HG02610 (cell line): Measurements from ENCODE around the gene SP9.
A peak's percentile ranks its signal among the peaks of the same experiment; 100 is the strongest.

Experiments used
- ATAC-seq: cut with Tn5 transposase; IDR thresholded peaks from one replicate; pipeline ENCODE4 v1.9.1; 2021; ENCODE audit warnings: mild to moderate bottlenecking, moderate library complexity; ENCODE audit not compliant: unreplicated experiment

The SP9 gene

GRCh38 chr2:174333372-174334277 is 1.1 kb upstream of the SP9 start:
- ATAC-seq, result no peak

DNA sequence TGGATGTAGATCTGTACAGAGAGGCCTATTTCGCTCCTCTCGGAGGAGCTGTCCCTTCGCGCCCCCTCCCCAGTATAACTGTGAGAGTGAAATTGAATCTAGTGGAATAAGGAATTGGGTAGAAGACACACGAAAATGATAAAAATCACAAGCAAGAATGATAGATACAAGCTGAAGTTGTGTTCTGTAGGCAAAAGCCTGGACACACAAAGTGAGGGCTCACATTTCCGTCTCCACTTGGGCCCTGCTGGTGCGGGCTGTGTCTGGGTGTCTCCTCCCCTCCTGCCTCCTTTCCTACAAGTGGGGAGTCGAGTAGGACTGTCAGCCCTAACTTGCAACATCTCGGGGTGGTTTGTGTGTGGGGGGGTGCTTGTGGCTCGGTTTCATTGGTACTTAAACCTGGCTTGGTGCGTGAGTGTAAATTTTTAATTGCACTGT is 457 bp upstream of the SP9 start:
- ATAC-seq, result no peak

GRCh38 chr2:174335254-174335987 is 667 bp downstream of the SP9 start:
- ATAC-seq, result no peak

GRCh38 chr2:174335988-174336500 is 1.3 kb downstream of the SP9 start:
- no peak for ATAC-seq

GRCh38 chr2:174336501-174337336 is 2.0 kb downstream of the SP9 start:
- no peak for ATAC-seq

DNA sequence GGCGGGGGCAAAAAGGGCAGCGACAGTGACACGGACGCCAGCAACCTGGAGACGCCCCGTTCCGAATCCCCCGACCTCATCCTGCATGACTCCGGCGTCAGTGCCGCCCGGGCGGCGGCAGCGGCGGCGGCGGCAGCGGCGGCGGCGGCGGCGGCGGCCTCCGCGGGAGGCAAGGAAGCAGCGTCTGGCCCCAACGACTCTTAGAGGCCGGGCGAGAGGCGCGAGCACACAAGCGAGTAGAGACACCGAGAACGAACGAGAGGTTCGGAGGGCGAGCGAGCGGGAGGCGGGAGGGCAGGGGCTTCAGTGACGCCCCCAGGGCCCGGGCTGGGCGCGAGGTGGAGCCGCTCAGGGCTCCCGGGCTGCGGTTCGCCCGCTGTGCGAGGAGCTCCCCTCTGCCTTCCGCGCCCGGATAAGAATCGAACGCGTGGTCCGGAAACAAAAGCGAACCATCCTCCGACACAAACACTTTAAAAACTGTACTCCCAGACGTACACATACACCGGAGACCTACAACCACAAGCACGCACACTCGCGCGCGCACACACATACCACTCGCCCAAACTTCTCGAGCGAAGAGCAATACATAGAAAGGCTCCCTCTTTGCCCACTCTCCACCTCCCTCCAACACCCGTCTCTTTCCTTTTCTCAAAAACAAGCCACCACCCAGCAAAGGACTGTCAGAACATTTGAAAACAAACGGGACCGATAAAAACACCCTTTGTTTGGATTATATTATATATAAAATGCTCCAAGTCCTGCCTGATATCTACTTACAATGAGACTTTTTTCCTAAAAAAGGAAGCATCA is 2.8 kb downstream of the SP9 start:
- ATAC-seq, result no peak

DNA sequence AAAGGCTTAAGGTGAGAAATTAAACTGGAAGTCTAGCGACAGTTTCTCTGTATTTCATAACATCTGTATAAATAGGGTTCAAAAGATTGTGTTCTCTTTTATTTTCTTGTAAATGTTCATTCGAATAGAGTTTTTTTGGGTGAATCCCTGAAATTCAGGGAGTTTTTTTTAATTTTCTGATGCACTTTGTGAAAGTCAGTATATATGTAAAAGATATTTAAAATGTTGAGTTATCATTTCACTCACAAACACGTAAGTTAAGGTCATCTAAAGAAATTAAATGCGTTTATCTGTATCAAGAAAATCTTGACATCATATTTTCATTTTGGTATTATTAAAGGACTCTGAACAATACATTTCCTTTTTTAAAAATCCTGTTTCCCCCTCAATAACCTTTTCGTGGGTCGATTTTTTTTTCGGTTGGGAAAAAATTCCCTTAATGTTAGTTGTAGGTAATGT is 3.4 kb downstream of the SP9 start:
- ATAC-seq, result no peak

- no peak for ATAC-seq
Observed at GRCh38 chr2:174338671-174339560, 4.2 kb downstream of the SP9 start.

DNA sequence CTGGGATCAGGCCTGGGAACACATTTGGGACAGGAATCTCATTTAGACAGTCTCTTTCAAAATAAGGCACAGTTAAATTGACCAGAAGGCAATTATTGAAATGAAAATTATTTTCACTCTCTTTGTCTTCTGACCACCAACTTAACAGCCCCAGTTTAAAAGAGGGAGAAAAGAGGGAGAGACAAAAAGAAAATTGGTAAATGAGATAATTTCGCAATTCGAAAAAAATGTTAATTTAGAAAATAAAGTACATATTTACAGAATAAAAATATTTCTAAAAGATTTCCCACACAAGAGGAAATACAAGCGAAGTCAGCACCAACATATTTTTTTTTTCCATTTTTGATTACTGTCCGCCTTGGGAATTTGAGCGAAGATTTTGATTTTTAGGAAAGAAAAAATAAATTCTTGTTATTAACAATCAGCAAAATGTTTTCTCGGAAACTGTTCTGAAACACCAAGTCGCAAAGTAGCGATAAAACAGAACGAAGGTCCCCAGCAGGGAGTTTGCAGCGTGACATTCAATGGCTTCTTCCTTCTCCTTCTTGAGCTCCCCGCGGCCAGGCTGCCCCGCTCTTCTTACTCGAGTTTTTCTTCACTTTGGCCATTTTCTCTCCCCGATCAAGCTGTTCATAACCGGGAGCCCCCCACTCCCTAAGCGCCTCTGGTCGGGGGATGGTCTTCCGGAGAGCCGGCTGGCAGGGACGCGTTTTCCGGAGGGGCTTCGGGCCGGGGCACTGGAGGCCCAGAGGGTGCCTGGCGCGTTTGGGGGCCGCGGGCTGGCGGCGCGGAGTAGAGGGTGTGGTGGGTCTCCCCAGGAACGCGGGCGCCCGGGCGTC is 5.0 kb downstream of the SP9 start:
- no peak for ATAC-seq

- ATAC-seq, result no peak
Observed at GRCh38 chr2:174340400-174341292, 5.9 kb downstream of the SP9 start.

- peak; percentile 59 for ATAC-seq
Observed at GRCh38 chr2:174341293-174341994, 6.7 kb downstream of the SP9 start.

GRCh38 chr2:174341995-174342685 is 7.4 kb downstream of the SP9 start:
- ATAC-seq, result no peak

DNA sequence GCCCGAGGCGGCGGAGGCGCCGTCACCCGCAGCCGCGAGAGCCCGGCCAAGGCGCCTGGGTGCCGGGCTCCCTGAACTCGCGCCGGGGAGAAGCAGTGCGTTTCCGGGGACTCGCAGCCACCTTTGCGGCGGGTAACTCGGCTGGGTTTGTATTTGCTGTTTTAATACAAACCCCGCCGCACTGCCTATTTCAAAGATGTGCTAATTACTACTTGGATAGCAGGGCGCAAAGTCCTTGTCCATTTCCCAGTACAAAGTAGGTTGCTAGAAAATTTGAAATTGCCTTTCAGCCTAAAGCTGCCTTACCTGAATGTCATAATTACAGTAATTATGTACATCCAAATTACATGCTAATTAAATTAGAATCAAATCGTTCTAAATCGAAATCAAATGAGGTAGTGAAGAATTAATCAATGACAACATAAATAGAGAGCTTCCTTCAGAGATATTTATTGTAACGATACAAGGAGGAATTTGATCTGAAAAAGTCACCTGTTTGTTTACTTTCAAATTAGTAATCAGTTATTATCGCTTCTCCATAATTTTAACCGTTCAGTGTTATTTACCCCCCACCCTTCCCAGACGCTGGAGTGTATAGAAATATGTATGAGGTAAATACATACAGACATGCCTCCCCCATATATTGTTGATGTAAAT is 8.1 kb downstream of the SP9 start:
- ATAC-seq, result no peak

DNA sequence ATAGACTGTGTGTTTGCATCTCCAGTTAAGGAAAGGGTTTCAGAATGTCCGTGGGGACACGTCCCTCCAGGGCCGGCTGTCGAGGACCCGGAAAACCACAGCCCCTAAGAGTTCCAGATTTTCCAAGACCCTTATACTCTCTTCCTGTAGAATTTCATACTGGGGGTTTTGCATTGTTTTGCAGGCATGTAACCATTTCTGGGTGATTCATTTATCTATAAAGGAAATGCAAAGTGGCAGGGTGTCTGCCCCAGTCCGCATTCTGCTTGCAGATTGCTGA is 8.5 kb downstream of the SP9 start:
- no peak for ATAC-seq

DNA sequence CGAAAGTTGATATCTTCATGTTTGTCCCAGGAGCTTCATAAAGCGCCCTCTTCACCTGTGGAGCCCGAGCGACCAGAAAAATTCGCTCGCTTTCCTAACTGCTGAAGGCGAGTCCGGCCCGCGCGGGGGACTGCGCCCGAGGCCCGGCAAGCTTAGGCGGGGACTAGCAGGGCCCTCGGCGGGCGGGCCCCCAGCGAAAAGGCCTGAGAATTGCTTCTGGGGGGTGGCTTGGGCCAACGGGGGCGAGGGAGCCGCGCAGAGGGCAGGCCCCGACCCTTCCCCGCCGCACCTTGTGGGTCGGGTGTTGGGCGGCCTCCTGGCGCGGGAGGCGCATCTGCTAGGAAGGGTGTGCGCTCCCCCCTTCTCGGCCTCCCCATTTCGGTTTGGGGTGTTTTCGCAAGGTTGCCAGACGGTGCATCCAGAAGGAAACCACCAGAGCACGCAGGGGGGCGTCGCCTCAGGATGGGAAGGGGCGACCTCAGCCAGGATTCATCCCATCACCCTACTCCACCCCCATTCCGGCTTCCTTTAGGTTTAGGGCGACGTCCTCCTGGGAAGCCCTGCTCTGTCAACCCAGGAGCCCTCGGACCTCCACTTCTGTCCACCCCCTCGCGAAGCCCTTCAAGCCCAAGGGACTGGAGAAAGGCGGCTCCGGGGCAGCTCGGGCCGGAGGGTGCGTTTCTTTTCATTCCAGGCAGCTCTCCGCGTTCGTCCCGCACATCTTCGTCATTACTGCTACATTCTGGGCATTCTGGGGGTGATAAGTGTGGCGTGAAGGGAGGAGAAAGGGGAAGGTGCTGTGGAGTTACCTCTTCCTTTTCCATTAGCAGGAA is 9.1 kb downstream of the SP9 start:
- no peak for ATAC-seq
